HG02852 (cell line): Measurements from ENCODE around the gene CD19.
"Not testable (repeated sequence)": the region's sequence is repeated elsewhere in the genome, so short reads cannot be mapped to it uniquely, and the experiment has no call there.

Experiments
- ATAC-seq: cut with Tn5 transposase; IDR thresholded peaks from one replicate; pipeline ENCODE4 v1.9.1; 2021; ENCODE audit warnings: mild to moderate bottlenecking, moderate library complexity; ENCODE audit not compliant: unreplicated experiment

CD19 gene

GRCh38 chr16:28931801-28932225 is at the start of gene CD19:
TSS of gene CD19 (plus strand) at chr16:28931971. CDS start at chr16:28932001, 30 bp downstream.
- no peak for ATAC-seq

GRCh38 chr16:28882551-28883160 is 49.1 kb upstream of the CD19 start:
- no peak for ATAC-seq

- no peak for ATAC-seq
These were observed 48.4 kb upstream of the CD19 start for GRCh38 chr16:28883221-28883996.

- ATAC-seq = no peak
These were observed 47.7 kb upstream of the CD19 start for GRCh38 chr16:28884045-28884444.

- no peak for ATAC-seq
These were observed 44.8 kb upstream of the CD19 start for GRCh38 chr16:28886945-28887344.

GRCh38 chr16:28890355-28890754 is 41.4 kb upstream of the CD19 start:
- ATAC-seq = not testable (repeated sequence)

- ATAC-seq = no peak
These were observed 39.5 kb upstream of the CD19 start for GRCh38 chr16:28891964-28892890.

GRCh38 chr16:28893291-28893690 is 38.5 kb upstream of the CD19 start:
- ATAC-seq = no peak

GRCh38 chr16:28895609-28896008 is 36.2 kb upstream of the CD19 start:
- no peak for ATAC-seq

- ATAC-seq = no peak
These were observed 33.9 kb upstream of the CD19 start for GRCh38 chr16:28897826-28898225.

- ATAC-seq = no peak
These were observed 33.5 kb upstream of the CD19 start for GRCh38 chr16:28898266-28898665.

GRCh38 chr16:28898942-28899341 is 32.8 kb upstream of the CD19 start:
- no peak for ATAC-seq

- ATAC-seq = no peak
These were observed 31.7 kb upstream of the CD19 start for GRCh38 chr16:28899882-28900590.

GRCh38 chr16:28900601-28901000 is 31.2 kb upstream of the CD19 start:
- no peak for ATAC-seq

GRCh38 chr16:28901862-28902261 is 29.9 kb upstream of the CD19 start:
- no peak for ATAC-seq

- no peak for ATAC-seq
These were observed 28.9 kb upstream of the CD19 start for GRCh38 chr16:28902909-28903308.

GRCh38 chr16:28903344-28904042 is 28.3 kb upstream of the CD19 start:
- ATAC-seq = no peak

- no peak for ATAC-seq
These were observed 27.4 kb upstream of the CD19 start for GRCh38 chr16:28904363-28904762.

- ATAC-seq = no peak
These were observed 26.9 kb upstream of the CD19 start for GRCh38 chr16:28904828-28905227.

- ATAC-seq = no peak
These were observed 26.5 kb upstream of the CD19 start for GRCh38 chr16:28905229-28905754.
